GM18508 (cell line): ENCODE results near the gene MYT1.
"Not testable (repeated sequence)": the region's sequence is repeated elsewhere in the genome, so short reads cannot be mapped to it uniquely, and the experiment has no call there.

ENCODE experiments used
- ATAC-seq: cut with Tn5 transposase; IDR thresholded peaks from one replicate; pipeline ENCODE4 v1.9.1; 2021; ENCODE audit warnings: moderate number of reproducible peaks; ENCODE audit not compliant: insufficient read depth, unreplicated experiment

Gene MYT1

GRCh38 chr20:64164123-64164836 lies at the start of gene MYT1:
MYT1 (plus strand) TSS chr20:64164452; CDS start chr20:64198862, 34,410 bp downstream.
- no peak for ATAC-seq

- no peak for ATAC-seq
Observed at GRCh38 chr20:64115171-64115911, 48.9 kb upstream of the MYT1 start.

DNA sequence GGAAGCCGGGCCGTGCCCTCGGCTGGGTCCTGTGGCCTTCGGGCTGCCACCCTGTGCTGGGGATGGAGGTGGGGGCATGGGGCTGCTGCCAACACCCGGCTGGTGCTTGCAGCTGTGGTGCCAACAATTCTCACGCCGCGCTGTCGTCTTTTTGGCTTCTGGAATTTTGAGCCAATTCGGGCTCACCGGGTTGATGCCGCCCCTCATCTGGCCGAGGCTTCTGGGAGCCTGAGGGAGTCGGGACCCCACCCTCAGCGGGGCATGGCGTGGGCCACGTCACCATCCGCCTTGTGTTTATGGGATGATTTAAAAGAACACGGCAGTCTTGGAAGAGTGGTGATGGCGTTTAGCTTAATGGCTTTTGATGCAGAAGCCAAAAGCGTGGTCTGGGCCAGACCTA lies 48.2 kb upstream of the MYT1 start:
- no peak for ATAC-seq

- no peak for ATAC-seq
Observed at GRCh38 chr20:64116541-64117431, 47.5 kb upstream of the MYT1 start.

GRCh38 chr20:64117432-64117777 lies 46.8 kb upstream of the MYT1 start:
- ATAC-seq: not testable (repeated sequence)

DNA sequence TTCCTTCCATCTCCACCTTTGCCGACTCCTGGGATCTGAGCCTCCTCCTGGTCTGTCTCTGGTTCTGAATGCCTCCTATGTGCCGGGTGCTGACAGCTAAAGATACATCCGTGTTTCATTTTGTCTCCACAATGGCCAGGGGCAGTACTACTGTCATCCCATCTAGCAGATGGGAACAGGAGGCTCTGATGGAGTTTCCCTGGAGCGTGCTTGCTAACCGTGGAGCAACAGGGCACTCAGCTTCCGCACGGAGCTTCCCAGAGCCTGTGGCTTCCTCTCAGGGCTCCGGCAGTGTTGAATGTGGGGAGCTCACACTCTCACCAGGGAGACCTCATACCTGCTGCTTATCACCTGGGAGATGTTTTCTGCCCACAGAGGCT lies 45.0 kb upstream of the MYT1 start:
- ATAC-seq: no peak

DNA sequence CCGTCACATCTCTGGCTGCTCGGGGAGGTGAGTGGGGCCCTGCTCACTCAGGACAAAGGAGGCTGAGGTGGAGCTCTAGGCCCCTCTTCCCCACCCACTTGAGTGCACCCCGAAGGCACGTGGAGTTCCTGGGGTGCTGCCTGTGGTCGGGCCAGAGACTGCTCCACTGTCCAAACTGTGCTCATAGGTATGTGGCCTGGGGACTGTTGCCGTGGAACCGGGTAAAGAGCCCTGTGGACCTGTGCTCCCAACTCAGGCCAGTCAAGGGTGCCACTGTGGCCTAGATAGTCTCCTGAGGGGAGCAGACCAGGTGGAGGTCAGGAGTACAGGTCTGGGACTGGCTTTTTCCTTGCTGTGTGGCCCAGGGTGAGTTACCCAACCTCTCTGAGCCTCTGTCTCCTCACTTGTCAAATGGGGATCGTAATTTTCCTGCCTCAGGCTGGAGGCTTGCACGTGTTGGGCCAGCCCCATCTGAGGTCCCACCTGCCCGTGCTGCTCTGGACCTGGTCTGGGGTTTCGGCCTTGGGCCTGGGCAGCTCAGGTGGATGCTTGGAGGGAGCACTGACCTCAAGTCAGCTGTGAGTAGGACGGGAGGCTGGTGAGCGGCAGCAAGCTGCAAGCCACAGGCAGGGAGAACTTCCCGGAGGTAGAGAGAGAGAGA lies 44.4 kb upstream of the MYT1 start:
- no peak for ATAC-seq

- ATAC-seq: no peak
Observed at GRCh38 chr20:64121586-64121985, 42.7 kb upstream of the MYT1 start.

- ATAC-seq: not testable (repeated sequence)
Observed at GRCh38 chr20:64122927-64123326, 41.3 kb upstream of the MYT1 start.

DNA sequence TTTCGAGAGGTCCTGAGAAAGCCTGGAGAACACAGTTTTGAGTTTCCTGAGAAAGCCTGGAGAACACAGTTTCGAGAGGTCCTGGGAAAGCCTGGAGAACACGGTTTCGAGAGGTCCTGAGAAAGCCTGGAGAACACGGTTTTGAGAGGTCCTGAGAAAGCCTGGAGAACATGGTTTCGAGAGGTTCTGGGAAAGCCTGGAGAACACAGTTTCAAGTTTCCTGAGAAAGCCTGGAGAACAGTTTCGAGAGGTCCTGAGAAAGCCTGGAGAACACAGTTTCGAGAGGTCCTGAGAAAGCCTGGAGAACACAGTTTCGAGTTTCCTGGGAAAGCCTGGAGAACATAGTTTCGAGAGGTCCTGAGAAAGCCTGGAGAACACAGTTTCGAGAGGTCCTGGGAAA lies 40.7 kb upstream of the MYT1 start:
- not testable (repeated sequence) for ATAC-seq

GRCh38 chr20:64129146-64129782 lies 35.0 kb upstream of the MYT1 start:
- ATAC-seq: no peak

DNA sequence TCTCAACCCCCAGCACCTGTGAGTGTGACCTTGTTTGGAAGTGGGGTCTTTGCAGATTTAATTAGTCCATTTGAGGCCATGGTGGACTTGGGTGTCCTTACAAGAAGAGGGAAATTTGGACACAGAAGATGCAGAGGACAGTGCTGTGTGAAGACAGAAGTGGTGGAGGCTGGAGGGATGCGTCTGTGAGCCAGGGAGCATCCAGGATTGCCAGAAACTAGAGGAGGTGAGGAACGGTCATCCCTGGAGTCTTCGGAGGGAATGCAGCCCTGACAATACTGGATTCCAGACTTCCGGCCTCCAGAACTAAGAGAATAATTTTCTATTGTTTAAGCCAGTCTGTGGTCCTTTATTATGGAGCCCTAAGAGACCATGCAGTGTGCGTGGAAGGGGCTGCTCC lies 34.0 kb upstream of the MYT1 start:
- no peak for ATAC-seq

GRCh38 chr20:64130876-64131275 lies 33.4 kb upstream of the MYT1 start:
- ATAC-seq: no peak

GRCh38 chr20:64131406-64131805 lies 32.8 kb upstream of the MYT1 start:
- ATAC-seq: no peak

DNA sequence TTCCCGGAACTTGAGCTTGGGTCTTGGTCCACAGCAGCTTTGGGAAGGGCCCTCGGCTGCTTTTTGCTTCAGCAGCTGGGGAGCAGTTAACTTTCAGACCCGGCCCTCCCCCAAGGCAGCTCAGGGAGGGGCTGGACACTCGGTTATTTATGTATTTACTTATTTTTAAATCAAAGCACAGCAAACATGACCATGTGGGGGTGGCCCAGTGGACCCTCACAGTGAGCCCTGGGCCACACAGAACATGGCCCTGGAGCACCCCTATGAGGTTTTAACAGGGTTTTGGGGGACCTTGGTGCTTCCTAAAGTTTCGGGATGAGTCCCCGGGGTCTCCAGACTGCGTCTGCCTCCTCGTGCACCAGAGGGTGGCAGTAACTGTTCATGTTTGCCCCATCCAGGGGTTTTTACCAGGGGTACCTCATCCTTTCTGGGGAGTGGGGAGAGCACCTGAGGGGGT lies 30.3 kb upstream of the MYT1 start:
- ATAC-seq: no peak

GRCh38 chr20:64134744-64135143 lies 29.5 kb upstream of the MYT1 start:
- ATAC-seq: not testable (repeated sequence)

- ATAC-seq: no peak
Observed at GRCh38 chr20:64136004-64136710, 28.1 kb upstream of the MYT1 start.

DNA sequence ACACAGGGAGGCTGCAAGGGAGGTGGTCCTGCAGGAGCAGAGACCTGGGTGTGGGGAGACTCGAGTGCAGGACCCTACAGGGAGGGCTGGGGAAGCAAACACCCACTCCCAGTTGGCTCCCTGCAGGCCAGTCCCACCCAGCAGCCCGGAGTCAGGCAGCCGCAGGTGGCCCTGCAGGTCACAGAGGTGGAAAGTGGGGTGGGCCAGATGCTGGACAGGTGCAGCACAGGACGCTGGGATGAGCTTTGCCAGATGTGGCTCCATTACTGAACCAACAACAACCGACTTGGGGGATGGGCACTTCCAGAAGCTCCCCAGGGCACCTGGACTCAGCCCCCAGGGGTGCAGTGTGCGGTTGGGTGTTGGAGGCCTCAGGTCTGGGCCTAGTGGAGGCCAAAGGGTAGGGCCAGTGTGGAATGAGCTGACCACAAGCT lies 26.6 kb upstream of the MYT1 start:
- no peak for ATAC-seq

DNA sequence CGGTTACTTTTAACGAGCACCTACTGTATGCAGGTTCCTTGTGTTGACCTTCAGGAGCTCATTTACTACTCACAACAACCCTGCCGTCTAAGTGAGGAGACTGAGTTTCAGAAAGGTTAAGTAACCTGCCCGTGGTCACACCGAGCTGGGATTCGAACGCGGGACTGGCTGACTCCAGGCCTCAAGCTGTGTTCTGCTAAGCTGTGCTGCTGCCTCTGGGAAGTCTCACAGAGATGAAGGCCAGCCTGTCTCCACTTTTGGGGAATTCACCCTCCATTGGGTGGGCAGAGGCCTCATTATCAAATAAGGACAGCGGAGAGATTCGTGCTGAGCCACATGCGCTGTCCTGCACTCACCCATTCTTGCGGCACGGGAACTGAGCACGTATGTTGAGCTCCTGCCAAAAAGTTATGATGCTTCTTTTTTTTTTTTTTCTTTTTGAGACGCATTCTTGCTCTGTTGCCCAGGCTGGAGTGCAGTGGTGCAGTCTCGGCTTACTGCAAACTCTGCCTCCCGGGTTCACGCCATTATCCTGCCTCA lies 25.9 kb upstream of the MYT1 start:
- no peak for ATAC-seq
